ENCODE data around the gene MYPN. TPM values are rescaled to one million over a fixed set of nuclear protein-coding genes. Genes with fewer than 3 reads are reported as not detected.
A peak's percentile ranks its signal among the peaks of the same experiment; 100 is the strongest.
"Not testable (repeated sequence)": the region's sequence is repeated elsewhere in the genome, so short reads cannot be mapped to it uniquely, and the experiment has no call there.

Gene MYPN
- total RNA-seq, 1 donor, result 1.7 TPM

- no peak for DNase-seq (ENCODE audit: low read depth)
- H3K4me3 ChIP-seq (ENCODE audit: low read depth, low read length), result peak overlapping the region; percentile 36
- TF ChIP-seq, protein P1, sequence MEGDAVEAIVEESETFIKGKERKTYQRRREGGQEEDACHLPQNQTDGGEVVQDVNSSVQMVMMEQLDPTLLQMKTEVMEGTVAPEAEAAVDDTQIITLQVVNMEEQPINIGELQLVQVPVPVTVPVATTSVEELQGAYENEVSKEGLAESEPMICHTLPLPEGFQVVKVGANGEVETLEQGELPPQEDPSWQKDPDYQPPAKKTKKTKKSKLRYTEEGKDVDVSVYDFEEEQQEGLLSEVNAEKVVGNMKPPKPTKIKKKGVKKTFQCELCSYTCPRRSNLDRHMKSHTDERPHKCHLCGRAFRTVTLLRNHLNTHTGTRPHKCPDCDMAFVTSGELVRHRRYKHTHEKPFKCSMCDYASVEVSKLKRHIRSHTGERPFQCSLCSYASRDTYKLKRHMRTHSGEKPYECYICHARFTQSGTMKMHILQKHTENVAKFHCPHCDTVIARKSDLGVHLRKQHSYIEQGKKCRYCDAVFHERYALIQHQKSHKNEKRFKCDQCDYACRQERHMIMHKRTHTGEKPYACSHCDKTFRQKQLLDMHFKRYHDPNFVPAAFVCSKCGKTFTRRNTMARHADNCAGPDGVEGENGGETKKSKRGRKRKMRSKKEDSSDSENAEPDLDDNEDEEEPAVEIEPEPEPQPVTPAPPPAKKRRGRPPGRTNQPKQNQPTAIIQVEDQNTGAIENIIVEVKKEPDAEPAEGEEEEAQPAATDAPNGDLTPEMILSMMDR (IDR thresholded peaks at IDR 0.05; ENCODE audit: insufficient read depth, low read length), result no peak
These were observed 33.7 kb upstream of the MYPN start for GRCh38 chr10:68075550-68076004.

DNA sequence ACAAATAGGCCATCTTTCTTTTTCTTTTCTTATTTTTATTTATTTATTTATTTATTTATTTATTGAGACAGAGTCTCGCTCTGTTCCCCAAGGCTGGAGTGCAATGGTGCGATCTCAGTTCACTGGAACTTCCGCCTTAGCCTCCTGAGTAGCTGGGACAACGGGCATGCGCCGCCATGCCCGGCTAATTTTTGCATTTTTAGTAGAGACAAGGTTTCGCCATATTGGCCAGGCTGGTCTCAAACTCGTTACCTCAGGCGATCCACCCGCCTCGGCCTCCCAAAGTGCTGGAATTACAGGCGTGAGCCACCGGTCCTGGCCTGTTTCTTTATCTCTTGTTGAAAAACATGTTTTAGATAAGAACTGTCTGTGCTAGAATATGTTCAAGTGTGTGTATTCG is 33.2 kb upstream of the MYPN start:
- not testable (repeated sequence) for DNase-seq (ENCODE audit: low read depth)

DNA sequence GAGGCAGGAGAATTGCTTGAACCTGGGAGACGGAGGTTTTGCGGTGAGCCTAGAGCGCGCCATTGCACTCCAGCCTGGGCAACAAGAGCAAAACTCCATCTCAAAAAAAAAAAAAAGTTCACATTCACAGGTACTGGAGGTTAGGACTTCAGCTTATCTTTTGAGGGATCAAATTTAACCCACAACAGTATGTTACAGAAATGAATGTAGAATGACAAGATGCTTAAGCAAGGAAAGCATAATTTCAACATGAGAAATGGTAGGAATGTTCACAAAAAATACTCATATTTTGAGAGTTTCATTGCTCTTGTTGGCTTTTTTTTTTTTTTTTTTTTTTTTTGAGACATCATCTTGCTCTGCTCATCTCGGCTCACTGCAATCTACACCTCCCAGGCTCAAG is 32.3 kb upstream of the MYPN start:
- TF ChIP-seq, protein P1 (IDR thresholded peaks at IDR 0.05; ENCODE audit: insufficient read depth, low read length), result no peak
- H3K4me3 ChIP-seq (ENCODE audit: low read depth, low read length), result no peak overlapping the region
- no peak for DNase-seq (ENCODE audit: low read depth)

More for the DNA sequence above, 33.2 kb upstream of the MYPN start:
- not testable (repeated sequence) for H3K4me3 ChIP-seq (ENCODE audit: low read depth, low read length)

DNA sequence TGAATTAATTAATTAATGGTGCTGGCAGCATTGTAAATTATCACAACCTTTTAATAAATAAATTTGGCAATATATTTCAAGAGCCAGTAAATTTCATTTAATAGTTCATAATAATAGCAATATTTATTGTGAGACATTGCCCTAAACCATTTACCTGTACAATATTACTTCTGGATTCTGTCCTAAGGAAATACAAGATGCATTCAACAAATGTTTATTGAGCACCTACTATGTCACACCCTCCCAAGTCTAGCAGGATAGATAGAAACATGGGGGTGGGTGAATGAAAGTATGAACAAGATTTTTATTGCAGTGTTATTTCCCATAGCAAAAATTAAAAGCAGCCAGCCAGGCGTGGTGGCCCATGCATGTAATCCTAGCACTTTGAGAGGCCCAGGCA is 29.9 kb upstream of the MYPN start:
- DNase-seq (ENCODE audit: low read depth), result no peak

GRCh38 chr10:68080853-68081431 is 28.3 kb upstream of the MYPN start:
- DNase-seq (ENCODE audit: low read depth), result no peak
- no peak overlapping the region for H3K4me3 ChIP-seq (ENCODE audit: low read depth, low read length)
- TF ChIP-seq, protein P1 (IDR thresholded peaks at IDR 0.05; ENCODE audit: insufficient read depth, low read length), result no peak

More for the DNA sequence above, 29.9 kb upstream of the MYPN start:
- TF ChIP-seq, protein P1 (IDR thresholded peaks at IDR 0.05; ENCODE audit: insufficient read depth, low read length), result no peak
- no peak overlapping the region for H3K4me3 ChIP-seq (ENCODE audit: low read depth, low read length)

- TF ChIP-seq, protein P1 (IDR thresholded peaks at IDR 0.05; ENCODE audit: insufficient read depth, low read length), result no peak
- no peak for DNase-seq (ENCODE audit: low read depth)
- no peak overlapping the region for H3K4me3 ChIP-seq (ENCODE audit: low read depth, low read length)
These were observed 27.4 kb upstream of the MYPN start for GRCh38 chr10:68081916-68082315.

GRCh38 chr10:68082872-68083271 is 26.4 kb upstream of the MYPN start:
- peak; percentile 73 for DNase-seq (ENCODE audit: low read depth)
- TF ChIP-seq, protein P1 (IDR thresholded peaks at IDR 0.05; ENCODE audit: insufficient read depth, low read length), result peak; percentile 51
- H3K4me3 ChIP-seq (ENCODE audit: low read depth, low read length), result no peak overlapping the region

All from fibroblast of the aortic adventitia (primary cell).